HG02970 (cell line): ENCODE results near the gene MIS18BP1.

Experiments used
- ATAC-seq: cut with Tn5 transposase; IDR thresholded peaks from one replicate; pipeline ENCODE4 v1.9.1; 2021; ENCODE audit warnings: mild to moderate bottlenecking, moderate library complexity, moderate number of reproducible peaks; ENCODE audit not compliant: unreplicated experiment, low FRiP score

Gene MIS18BP1

DNA sequence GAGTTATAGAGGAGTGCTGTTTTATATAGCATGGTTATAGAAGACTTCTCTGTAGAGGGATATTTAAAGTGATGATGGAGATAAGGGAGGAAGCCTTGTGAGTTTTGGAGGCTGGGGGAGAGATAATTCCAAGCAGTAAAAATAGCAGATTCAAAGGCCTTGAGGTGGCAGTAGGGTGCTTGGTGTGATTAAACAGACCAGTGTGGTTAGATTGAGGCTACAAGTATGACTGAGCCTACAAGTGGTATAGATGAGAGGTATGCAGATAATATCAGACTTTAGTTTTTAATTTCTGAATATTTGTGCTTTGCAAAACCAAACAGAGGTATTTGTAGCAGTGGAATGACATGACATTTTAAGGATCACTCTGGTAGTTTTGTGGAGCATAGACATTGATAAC is 96.9 kb downstream of the MIS18BP1 start:
- no peak for ATAC-seq
